Upper lobe of left lung (tissue), 4 donors: ENCODE data around the gene DLST.

Experiments used
- CTCF ChIP-seq, 6 experiments: fragments of 450-650 bp in 4 of 6; fragments of 200-600 bp in 2 of 6; sonication (generic) in 2 of 6; IDR thresholded peaks; one replicate each; pipeline ENCODE4 v1.5.1; 2016 to 2019; ENCODE audit warnings: antibody characterized with exemption in 6 of 6
- POLR2A ChIP-seq, 4 donors: fragments of 450-650 bp; IDR thresholded peaks; one replicate each; pipeline ENCODE4 v1.5.1; 2016 to 2017; ENCODE audit warnings: antibody characterized with exemption in 4 of 4, mild to moderate bottlenecking in 2 of 4
- POLR2AphosphoS5 ChIP-seq, 2 donors: sonication (generic); formaldehyde crosslinking; IDR thresholded peaks; one replicate each; pipeline ENCODE4 v1.5.1; 2017; ENCODE audit warnings: antibody characterized with exemption in 2 of 2

GRCh38 chr14:74945852-74946658 is 64.3 kb downstream of the DLST start:
- peak; percentile 83 to 95 (median 90) for TF ChIP-seq CTCF (IDR thresholded peaks at IDR 0.05)
- no peak for TF ChIP-seq POLR2A (IDR thresholded peaks at IDR 0.05)
- TF ChIP-seq POLR2AphosphoS5 (IDR thresholded peaks at IDR 0.05) = no peak
